Adipocyte (in vitro differentiated cells): Measurements from ENCODE around the gene ZYG11A.

ENCODE experiments used
- DNase-seq: peaks from one replicate; pipeline ENCODE4 v3.0.0-alpha.2; 2015; ENCODE audit warnings: low read depth
- H3K27me3 ChIP-seq: replicated peaks from 2 replicates; pipeline ENCODE4 v1.7.0; 2013; ENCODE audit warnings: mild to moderate bottlenecking, low read length, moderate library complexity; ENCODE audit not compliant: control insufficient read depth, insufficient read depth
- H3K36me3 ChIP-seq: 2 replicates; pipeline ENCODE4 v1.7.0; 2013; ENCODE audit warnings: low read length, mild to moderate bottlenecking, moderate library complexity; ENCODE audit not compliant: control insufficient read depth, insufficient read depth, severe bottlenecking
- H3K4me1 ChIP-seq: 2 replicates; pipeline ENCODE4 v1.7.0; 2013; ENCODE audit warnings: mild to moderate bottlenecking, low read length, moderate library complexity; ENCODE audit not compliant: control insufficient read depth, insufficient read depth
- H3K4me3 ChIP-seq: 2 replicates; pipeline ENCODE4 v1.7.0; 2013; ENCODE audit warnings: mild to moderate bottlenecking, low read length, moderate library complexity
- H3K9ac ChIP-seq: 2 replicates; pipeline ENCODE4 v1.7.0; 2013; ENCODE audit warnings: mild to moderate bottlenecking, low read length, moderate library complexity
- H3K9me3 ChIP-seq: 2 replicates; pipeline ENCODE4 v1.7.0; 2013; ENCODE audit warnings: mild to moderate bottlenecking, low read length, moderate library complexity; ENCODE audit not compliant: control insufficient read depth

ZYG11A gene

GRCh38 chr1:52918201-52918600 is 75.6 kb downstream of the ZYG11A start:
- no peaks in the 10 kb centered on the region for H3K9me3 ChIP-seq
- no peak overlapping the region for H3K4me3 ChIP-seq
- no peak overlapping the region for H3K9ac ChIP-seq
- no peaks in the 10 kb centered on the region for H3K27me3 ChIP-seq
- H3K4me1 ChIP-seq, result peaks cover 41% of the 10 kb centered on the region
- H3K36me3 ChIP-seq, result no peaks in the 10 kb centered on the region
- DNase-seq, result no peak

DNA sequence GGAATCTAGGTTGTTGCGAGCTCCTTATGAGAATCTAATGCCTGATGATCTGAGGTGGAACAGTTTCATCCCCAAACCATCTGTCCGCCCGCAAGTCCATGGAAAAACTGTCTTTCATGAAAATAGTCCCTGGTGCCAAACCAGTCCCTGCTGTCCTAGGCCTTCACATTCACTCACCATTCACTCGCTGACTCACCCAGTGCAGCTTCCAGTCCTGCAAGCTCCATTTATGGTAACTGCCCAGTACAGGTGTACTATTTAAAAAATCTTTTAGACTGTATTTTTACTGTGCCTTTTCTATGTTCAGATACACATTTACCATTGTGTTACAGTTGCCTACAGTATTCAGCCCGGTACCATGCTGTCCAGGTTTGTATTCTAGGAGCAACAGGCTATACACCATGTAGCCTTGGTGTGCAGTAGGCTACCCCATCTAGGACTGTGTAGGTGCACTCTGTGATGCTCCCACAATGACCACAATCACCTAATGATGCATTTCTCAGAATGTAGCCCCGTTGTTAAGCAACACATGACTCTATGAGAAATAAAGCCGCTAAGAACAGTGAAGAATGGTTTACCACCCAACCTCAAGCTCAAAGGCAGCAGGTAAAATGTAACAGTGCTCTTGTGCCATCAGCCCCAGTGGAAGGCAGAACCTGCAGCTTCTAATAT is 76.6 kb downstream of the ZYG11A start:
- Histone ChIP-seq H3K9ac (no peak overlapping the region), H3K36me3 (no peaks in the 10 kb centered on the region), H3K9me3 (no peaks in the 10 kb centered on the region), H3K4me3 (no peak overlapping the region), H3K27me3 (no peaks in the 10 kb centered on the region), H3K4me1 (peaks cover 32% of the 10 kb centered on the region)
- no peak for DNase-seq

- Histone ChIP-seq H3K4me3 (peak overlapping the region; percentile 80), H3K27me3 (no peaks in the 10 kb centered on the region), H3K36me3 (no peaks in the 10 kb centered on the region), H3K4me1 (peaks cover 26% of the 10 kb centered on the region), H3K9me3 (no peaks in the 10 kb centered on the region), H3K9ac (peak overlapping the region; percentile 83)
- no peak for DNase-seq
These were observed 77.3 kb downstream of the ZYG11A start for GRCh38 chr1:52919723-52920483.

- H3K27me3 ChIP-seq, result no peaks in the 10 kb centered on the region
- H3K4me1 ChIP-seq, result peaks cover 26% of the 10 kb centered on the region
- peak overlapping the region; percentile 83 for H3K9ac ChIP-seq
- H3K9me3 ChIP-seq, result no peaks in the 10 kb centered on the region
- peak; percentile 9 for DNase-seq
- H3K4me3 ChIP-seq, result peak overlapping the region; percentile 80
- no peaks in the 10 kb centered on the region for H3K36me3 ChIP-seq
These were observed 78.3 kb downstream of the ZYG11A start for GRCh38 chr1:52920791-52921291.

GRCh38 chr1:52925571-52926005 is 83.0 kb downstream of the ZYG11A start:
- H3K4me1 ChIP-seq, result peaks cover 22% of the 10 kb centered on the region
- DNase-seq, result no peak
- no peaks in the 10 kb centered on the region for H3K27me3 ChIP-seq
- H3K4me3 ChIP-seq, result no peak overlapping the region
- no peak overlapping the region for H3K9ac ChIP-seq
- no peaks in the 10 kb centered on the region for H3K9me3 ChIP-seq
- H3K36me3 ChIP-seq, result no peaks in the 10 kb centered on the region

DNA sequence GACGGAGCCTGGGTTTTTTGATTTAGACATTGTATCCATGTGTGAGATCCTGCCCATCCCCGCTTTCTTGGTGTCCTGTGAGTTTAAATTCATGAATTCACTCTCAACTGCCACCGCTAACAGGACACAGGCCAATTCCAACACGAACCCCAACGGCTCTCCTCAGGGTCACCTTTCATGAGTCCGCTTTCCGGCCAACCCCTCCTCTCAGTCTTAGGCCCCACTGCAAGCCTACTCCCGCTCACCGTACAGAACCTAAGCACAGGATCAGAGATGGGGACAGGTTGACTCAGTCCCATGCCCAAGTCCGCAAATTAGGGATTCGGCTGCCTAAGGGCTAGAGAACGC is 84.3 kb downstream of the ZYG11A start:
- Histone ChIP-seq H3K9ac (peak overlapping the region; percentile 97), H3K4me3 (peak overlapping the region; percentile 97), H3K4me1 (peaks cover 22% of the 10 kb centered on the region), H3K27me3 (no peaks in the 10 kb centered on the region), H3K36me3 (no peaks in the 10 kb centered on the region), H3K9me3 (no peaks in the 10 kb centered on the region)
- no peak for DNase-seq

- Histone ChIP-seq H3K9ac (peak within 1 kb of the TSS; percentile 97), H3K4me1 (peaks cover 22% of the 10 kb centered on the region), H3K27me3 (no peaks in the 10 kb centered on the region), H3K4me3 (peak within 1 kb of the TSS; percentile 97), H3K9me3 (no peaks in the 10 kb centered on the region), H3K36me3 (no peaks in the 10 kb centered on the region)
- DNase-seq, result peak; percentile 83
These were observed 84.9 kb downstream of the ZYG11A start, which contains the start of gene SCP2 for GRCh38 chr1:52927212-52928014. Gene SCP2 (plus strand): TSS chr1:52927276. CDS start chr1:52927397, 121 bp downstream.

DNA sequence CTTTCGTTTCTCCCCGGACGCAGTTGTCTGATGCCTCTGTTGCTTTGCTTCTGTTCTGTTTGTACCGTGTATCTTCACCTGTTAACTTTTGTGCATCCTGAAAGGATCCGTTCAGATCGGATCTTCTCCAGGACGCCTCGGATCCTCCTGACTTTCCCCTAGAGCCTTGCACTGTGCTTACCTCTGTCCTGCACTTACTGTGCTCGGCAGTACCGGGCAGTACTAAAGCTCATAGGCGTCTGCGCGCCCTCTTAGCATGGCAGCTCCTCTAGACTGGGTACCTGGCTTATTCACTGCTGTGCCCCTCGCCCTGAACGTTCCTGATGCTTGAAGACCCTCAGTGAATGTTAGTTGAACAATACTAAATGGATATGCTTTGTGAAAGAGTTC is 85.5 kb downstream of the ZYG11A start:
- H3K36me3 ChIP-seq, result no peaks in the 10 kb centered on the region
- peak overlapping the region; percentile 97 for H3K9ac ChIP-seq
- no peak for DNase-seq
- H3K4me1 ChIP-seq, result peaks cover 22% of the 10 kb centered on the region
- no peaks in the 10 kb centered on the region for H3K9me3 ChIP-seq
- peak overlapping the region; percentile 97 for H3K4me3 ChIP-seq
- H3K27me3 ChIP-seq, result no peaks in the 10 kb centered on the region

DNA sequence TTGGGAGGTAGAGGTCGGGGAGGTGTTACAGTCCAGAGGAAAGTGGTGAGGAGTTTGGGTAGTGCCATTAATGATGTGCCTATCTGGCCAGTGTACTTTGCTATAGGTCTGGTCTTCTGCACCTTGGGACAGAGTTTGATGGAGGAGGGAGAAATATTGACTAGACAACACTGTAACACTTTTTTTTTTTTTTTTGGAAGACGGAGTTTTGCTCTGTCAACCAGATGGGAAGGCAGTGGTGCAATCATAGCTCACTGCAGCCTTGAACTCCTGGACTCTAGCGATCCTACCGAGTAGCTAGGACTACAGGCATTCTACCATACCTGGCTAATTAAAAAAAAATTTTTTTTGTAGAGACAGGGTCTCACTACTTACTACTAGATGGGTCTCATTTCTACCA is 86.5 kb downstream of the ZYG11A start:
- Histone ChIP-seq H3K36me3 (no peaks in the 10 kb centered on the region), H3K4me1 (peaks cover 22% of the 10 kb centered on the region), H3K27me3 (no peaks in the 10 kb centered on the region), H3K9ac (no peak overlapping the region), H3K4me3 (peak overlapping the region; percentile 97), H3K9me3 (no peaks in the 10 kb centered on the region)
- no peak for DNase-seq

DNA sequence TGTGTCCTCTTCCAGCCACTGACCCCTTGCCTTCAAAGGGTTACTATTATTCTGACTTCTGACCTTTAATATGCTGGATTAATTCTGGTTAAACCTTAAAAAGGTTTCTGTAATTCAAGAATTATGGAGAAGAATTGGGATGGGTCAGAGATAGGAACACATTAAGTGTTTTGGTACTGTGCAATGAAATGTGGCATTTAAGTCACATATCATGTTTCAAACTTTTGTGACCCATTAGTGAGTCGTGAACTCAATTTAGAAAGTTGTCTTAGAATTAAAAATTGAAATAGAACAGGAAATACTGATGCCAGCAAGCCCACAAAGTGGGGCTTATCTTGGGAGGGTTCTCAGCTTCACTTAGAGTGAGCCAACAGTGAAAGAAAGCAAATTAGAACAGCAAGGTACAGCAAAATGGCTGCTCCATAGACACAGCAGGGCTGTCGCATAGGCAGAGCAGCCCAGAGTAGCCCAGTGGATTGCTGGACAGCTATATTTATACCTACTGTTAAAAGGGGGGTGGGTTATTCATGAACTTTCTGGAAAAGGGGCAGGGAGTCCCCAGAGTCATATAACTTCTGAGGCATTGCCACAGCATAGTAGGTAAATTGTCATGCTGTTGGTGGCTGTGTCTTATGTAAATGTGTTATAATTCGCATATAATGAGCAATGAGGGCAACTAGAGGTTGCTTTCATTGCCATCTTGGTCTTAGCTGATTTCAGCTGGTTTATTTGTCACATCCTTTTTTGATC is 95.0 kb downstream of the ZYG11A start:
- no peak overlapping the region for H3K4me3 ChIP-seq
- no peaks in the 10 kb centered on the region for H3K9me3 ChIP-seq
- H3K9ac ChIP-seq, result no peak overlapping the region
- no peaks in the 10 kb centered on the region for H3K4me1 ChIP-seq
- DNase-seq, result no peak
- H3K27me3 ChIP-seq, result no peaks in the 10 kb centered on the region
- peaks cover 7% of the 10 kb centered on the region for H3K36me3 ChIP-seq

GRCh38 chr1:52938183-52938451 is 95.6 kb downstream of the ZYG11A start:
- Histone ChIP-seq H3K4me1 (no peaks in the 10 kb centered on the region), H3K9ac (no peak overlapping the region), H3K9me3 (no peaks in the 10 kb centered on the region), H3K36me3 (peaks cover 7% of the 10 kb centered on the region), H3K27me3 (no peaks in the 10 kb centered on the region), H3K4me3 (no peak overlapping the region)
- no peak for DNase-seq
